ENCODE measurements around the gene LILRB5. TPM values are rescaled to one million over a fixed set of nuclear protein-coding genes. Genes with fewer than 3 reads are reported as not detected.
"Not testable (repeated sequence)": the region's sequence is repeated elsewhere in the genome, so short reads cannot be mapped to it uniquely, and the experiment has no call there.

The LILRB5 gene
- total and polyA plus RNA-seq, 2 of the 4 experiments (the other 2 are of a cell fraction), result not detected

GRCh38 chr19:54207193-54207592, 49.9 kb downstream of the LILRB5 start:
- H2AK9ac ChIP-seq (replicated peaks; ENCODE audit: low read depth, low read length, poor library complexity); CTCF ChIA-PET; H2BK120ac ChIP-seq (ENCODE audit: low read depth, low read length); H3K9ac ChIP-seq (ENCODE audit: low read depth, low read length); H2AK5ac ChIP-seq (ENCODE audit: low read depth, low read length); H4K8ac ChIP-seq (ENCODE audit: low read depth in 2 of 2, low read length in 2 of 2); H4K5ac ChIP-seq (ENCODE audit: low read depth, low read length); intact Hi-C loops (cut with micrococcal nuclease); H3K4ac ChIP-seq (ENCODE audit: low read depth, low read length); H4K91ac ChIP-seq (ENCODE audit: insufficient read depth, low read depth, low read length); ATAC-seq (ENCODE audit: low read depth); H3K56ac ChIP-seq (ENCODE audit: extremely low read depth, insufficient read depth, low read length); H3K14ac ChIP-seq (replicated peaks; ENCODE audit: low read depth, low read length); dilution Hi-C loops (cut with HindIII; ENCODE audit: low sequenced_read_pairs, unreplicated experiment); H3K27ac ChIP-seq (ENCODE audit: insufficient read depth, low read length); H3K27me3 ChIP-seq (ENCODE audit: control insufficient read depth, insufficient read depth, low read length); H2BK20ac ChIP-seq (ENCODE audit: low read depth, low read length); H3K4me3 ChIP-seq (ENCODE audit: insufficient read depth, low read depth, low read length); H3K9me3 ChIP-seq (ENCODE audit: control insufficient read depth, insufficient read depth, low read length); H3K18ac ChIP-seq (ENCODE audit: low read depth, low read length); H2AFZ ChIP-seq (replicated peaks; ENCODE audit: low read length, poor library complexity); H3K4me2 ChIP-seq (ENCODE audit: low read depth, low read length); BruUV-seq (replicated peaks); H2BK15ac ChIP-seq (ENCODE audit: low read depth, low read length); DNase-seq; H3K23ac ChIP-seq (ENCODE audit: low read depth, low read length); H2BK5ac ChIP-seq (ENCODE audit: low read depth, low read length, poor library complexity, severe bottlenecking); POLR2A ChIA-PET (ENCODE audit: unreplicated experiment): not testable (repeated sequence)
- H3K79me1 ChIP-seq (ENCODE audit: low read depth in 1 of 2, low read length in 2 of 2), result peaks cover 11 to 80% of the 10 kb centered on the region in 2 experiments
- in situ Hi-C loops (cut with MboI; ENCODE audit: low sequenced_read_pairs), result loop anchor here (10.0 kb wide), 1 partner anchor 248 kb away; no protein-coding TSS in a partner anchor
- peaks cover 37% of the 10 kb centered on the region for H3K4me1 ChIP-seq (ENCODE audit: control insufficient read depth, insufficient read depth, low read length)
- 85% methylated on average over 6 of the region's 23 CpGs; no CpG with 5 or more reads in 1 of the 2 experiments for WGBS, 2 experiments (ENCODE audit: extremely low coverage in 2 of 2, insufficient read length in 1 of 2)
- peaks cover 33% of the 10 kb centered on the region for H3K9me1 ChIP-seq (ENCODE audit: insufficient read depth, low read length)
- H4K20me1 ChIP-seq (ENCODE audit: insufficient read depth, low read length), result peaks cover 91% of the 10 kb centered on the region
- peaks cover 53% of the 10 kb centered on the region for H3K36me3 ChIP-seq (ENCODE audit: control insufficient read depth, insufficient read depth, low read length)
